Keratinocyte (primary cell): ENCODE results near the gene ADIPOR1. TPM values are rescaled to one million over a fixed set of nuclear protein-coding genes. Genes with fewer than 3 reads are reported as not detected.

Experiments
- DNase-seq: peaks from one replicate; pipeline ENCODE4 v3.0.0-alpha.2; 2011; ENCODE audit warnings: low read depth, missing footprints, low spot score
- FAIRE-seq: peaks from 2 replicates; lab custom pipeline; 2011; peaks lifted over from hg19 to GRCh38; lab: Jason Lieb, UNC
- H2AFZ ChIP-seq: 2 replicates; pipeline ENCODE4 v1.6.0; 2012; ENCODE audit warnings: low read length, control low read depth, inconsistent platforms; ENCODE audit not compliant: control insufficient read depth
- H3K27ac ChIP-seq: 2 replicates; pipeline ENCODE4 v1.5.1; 2011; ENCODE audit warnings: low read length; ENCODE audit not compliant: control insufficient read depth, insufficient read depth
- H3K27me3 ChIP-seq: 3 replicates; pipeline ENCODE4 v1.6.0; 2011; ENCODE audit warnings: low read length; ENCODE audit not compliant: control insufficient read depth, insufficient read depth; ENCODE audit errors: extremely low read depth
- H3K36me3 ChIP-seq, 2 experiments: 2 replicates in 1 of 2; 3 replicates in 1 of 2; pipeline ENCODE4 v1.5.1; 2011; ENCODE audit warnings: low read length in 2 of 2, mild to moderate bottlenecking in 1 of 2; ENCODE audit not compliant: control insufficient read depth in 2 of 2, insufficient read depth in 2 of 2; ENCODE audit errors: extremely low read depth in 1 of 2
- H3K4me1 ChIP-seq: 3 replicates; pipeline ENCODE4 v1.5.1; 2011; ENCODE audit warnings: low read length; ENCODE audit not compliant: control insufficient read depth, insufficient read depth; ENCODE audit errors: extremely low read depth
- H3K4me2 ChIP-seq: 3 replicates; pipeline ENCODE4 v1.6.0; 2011; ENCODE audit warnings: low read depth, low read length; ENCODE audit not compliant: control insufficient read depth, insufficient read depth; ENCODE audit errors: extremely low read depth
- H3K4me3 ChIP-seq, 3 experiments: fragments of 200-600 bp in 1 of 3; sonication (generic) in 1 of 3; 2 replicates in 2 of 3; 3 replicates in 1 of 3; pipeline ENCODE4 v1.5.1; 2011 to 2016; ENCODE audit warnings: low read length in 3 of 3, mild to moderate bottlenecking in 3 of 3, control low read depth in 2 of 3, inconsistent platforms in 1 of 3, low read depth in 1 of 3, mixed read lengths in 1 of 3, mixed run types in 1 of 3, moderate library complexity in 1 of 3; ENCODE audit not compliant: control insufficient read depth in 2 of 3, insufficient read depth in 2 of 3; ENCODE audit errors: extremely low read depth in 1 of 3
- H3K79me2 ChIP-seq: 2 replicates; pipeline ENCODE4 v1.6.0; 2012; ENCODE audit warnings: low read length; ENCODE audit not compliant: control insufficient read depth, insufficient read depth
- H3K9ac ChIP-seq: 3 replicates; pipeline ENCODE4 v1.6.0; 2011; ENCODE audit warnings: low read length; ENCODE audit not compliant: control insufficient read depth, insufficient read depth; ENCODE audit errors: extremely low read depth
- H3K9me1 ChIP-seq: 3 replicates; pipeline ENCODE4 v1.6.0; 2011; ENCODE audit warnings: low read length; ENCODE audit not compliant: control insufficient read depth, insufficient read depth; ENCODE audit errors: extremely low read depth
- H3K9me3 ChIP-seq: 2 replicates; pipeline ENCODE4 v1.5.1; 2012; ENCODE audit warnings: low read depth, low read length; ENCODE audit not compliant: control insufficient read depth
- H4K20me1 ChIP-seq: 3 replicates; pipeline ENCODE4 v1.6.0; 2011; ENCODE audit warnings: low read length; ENCODE audit not compliant: control insufficient read depth, insufficient read depth; ENCODE audit errors: extremely low read depth
- CTCF ChIP-seq, 3 experiments: IDR thresholded peaks in 1 of 3; conservative IDR thresholded peaks in 1 of 3; optimal IDR thresholded peaks in 1 of 3; 2 replicates in 2 of 3; 3 replicates in 1 of 3; pipeline versions ENCODE3 to v1.5.1; 2011; ENCODE audit warnings: low read length in 3 of 3, mild to moderate bottlenecking in 3 of 3, moderate library complexity in 2 of 3, control low read depth in 1 of 3, inconsistent platforms in 1 of 3; ENCODE audit not compliant: insufficient read depth in 2 of 3; ENCODE audit errors: extremely low read depth in 1 of 3
- EZH2 ChIP-seq: IDR thresholded peaks from one replicate; pipeline ENCODE4 v1.6.1; 2012; ENCODE audit warnings: inconsistent platforms, mild to moderate bottlenecking, low read length, moderate library complexity
- dilution Hi-C: fragments of 300-500 bp; cut with MboI; formaldehyde crosslinking; loops from one replicate; pipeline ENCODE4 v1.7.0; 2020; ENCODE audit warnings: low sequenced_read_pairs; ENCODE audit not compliant: extremely low pct_ligation_motif_present
- polyA plus RNA-seq, 5 experiments: library from polyadenylated mRNA; depleted of rRNA in 3 of 5; stranded (reverse) in 3 of 5; stranded (forward) in 1 of 5; unstranded in 1 of 5; fragments of >200 nt; gene quantifications; 1 replicate in 1 of 5; 2 replicates in 3 of 5; 3 replicates in 1 of 5; pipeline versions ENCODE4 v1.2.1 to v1.2.3, GENCODE V29; 2011 to 2012; ENCODE audit warnings: missing spikeins in 2 of 5, low read depth in 1 of 5, low replicate concordance in 1 of 5

ADIPOR1 gene
- polyA plus RNA-seq, 1 donor (not counting 4 experiments of a cell fraction or from before 2014, with no cell fraction given) = 260 TPM

- no peak for FAIRE-seq
Measured at GRCh38 chr1:202959276-202959620, 1.1 kb upstream of the ADIPOR1 start.

GRCh38 chr1:202958544-202959275 is 598 bp upstream of the ADIPOR1 start:
- no peak for TF ChIP-seq CTCF (optimal IDR thresholded peaks at IDR 0.05 in 1 of 3, IDR thresholded peaks at IDR 0.05 in 1 of 3, conservative IDR thresholded peaks at IDR 0.05 in 1 of 3; ENCODE audit: extremely low read depth in 1 of 3, insufficient read depth in 2 of 3, low read length in 3 of 3)
- no peak for TF ChIP-seq EZH2
- no peaks in the 10 kb centered on the region for H3K27me3 ChIP-seq

More at GRCh38 chr1:202959276-202959620, 1.1 kb upstream of the ADIPOR1 start:
- H3K27me3 ChIP-seq = no peaks in the 10 kb centered on the region
- H3K79me2 ChIP-seq = peaks cover 39% of the 10 kb centered on the region
- TF ChIP-seq CTCF (optimal IDR thresholded peaks at IDR 0.05 in 1 of 3, IDR thresholded peaks at IDR 0.05 in 1 of 3, conservative IDR thresholded peaks at IDR 0.05 in 1 of 3; ENCODE audit: extremely low read depth in 1 of 3, insufficient read depth in 2 of 3, low read length in 3 of 3) = no peak
- TF ChIP-seq EZH2 = no peak
- no peak for DNase-seq
- H3K4me2 ChIP-seq = peak overlapping the region; percentile 81
- no peak overlapping the region for H3K9ac ChIP-seq
- peak overlapping the region; percentile 77 for H3K27ac ChIP-seq
- H3K9me1 ChIP-seq = peaks cover 3% of the 10 kb centered on the region
- no peak overlapping the region for H2AFZ ChIP-seq
- dilution Hi-C loops = no loop called here
- no peaks in the 10 kb centered on the region for H4K20me1 ChIP-seq
- H3K9me3 ChIP-seq = no peaks in the 10 kb centered on the region
- no peak overlapping the region for H3K4me3 ChIP-seq
- peaks cover 21 to 28% of the 10 kb centered on the region in 2 experiments for H3K36me3 ChIP-seq
- peaks cover 48% of the 10 kb centered on the region for H3K4me1 ChIP-seq

More at GRCh38 chr1:202958544-202959275, 598 bp upstream of the ADIPOR1 start:
- no peak for FAIRE-seq
- Histone ChIP-seq H3K27ac (peak overlapping the region; percentile 77), H3K4me1 (peaks cover 49% of the 10 kb centered on the region), H3K4me2 (peak overlapping the region; percentile 81), H3K9ac (peak overlapping the region; percentile 93), H3K36me3 (peaks cover 19 to 23% of the 10 kb centered on the region in 2 experiments), H4K20me1 (no peaks in the 10 kb centered on the region), H3K9me1 (peaks cover 3% of the 10 kb centered on the region), H3K79me2 (peaks cover 44% of the 10 kb centered on the region), H3K4me3 (peak overlapping the region; percentile 26 to 59 (median 27)), H3K9me3 (no peaks in the 10 kb centered on the region), H2AFZ (peak overlapping the region; percentile 10)
- dilution Hi-C loops = no loop called here
- DNase-seq = no peak
